Stimulated activated CD8-positive, alpha-beta memory T cell treated with anti-CD3 and anti-CD28 coated beads, Interleukin-7, amount 100 ng/mL, for 4 hours (primary cell): ENCODE measurements around the gene RALGPS2.
"Not testable (repeated sequence)": the region's sequence is repeated elsewhere in the genome, so short reads cannot be mapped to it uniquely, and the experiment has no call there.

Experiments used
- DNase-seq, 2 donors: peaks; one replicate each; pipeline ENCODE4 v3.0.0-alpha.2; 2020; ENCODE audit warnings: low read depth in 2 of 2

Gene RALGPS2

GRCh38 chr1:178942285-178943198 lies 217.5 kb downstream of the RALGPS2 start:
- DNase-seq, result no peak

GRCh38 chr1:178944729-178945128 lies 219.7 kb downstream of the RALGPS2 start:
- no peak for DNase-seq

GRCh38 chr1:178945763-178946266 lies 220.8 kb downstream of the RALGPS2 start:
- no peak for DNase-seq

- no peak for DNase-seq
Measured at GRCh38 chr1:178946416-178946815, 221.4 kb downstream of the RALGPS2 start.

- DNase-seq, result no peak
Measured at GRCh38 chr1:178946855-178947676, 222.0 kb downstream of the RALGPS2 start.

GRCh38 chr1:178947677-178947981 lies 222.6 kb downstream of the RALGPS2 start:
- no peak for DNase-seq

GRCh38 chr1:178948676-178949075 lies 223.6 kb downstream of the RALGPS2 start:
- no peak for DNase-seq

GRCh38 chr1:178949866-178950265 lies 224.8 kb downstream of the RALGPS2 start:
- not testable (repeated sequence) for DNase-seq

- no peak for DNase-seq
Measured at GRCh38 chr1:178951600-178951999, 226.6 kb downstream of the RALGPS2 start.

GRCh38 chr1:178953034-178953433 lies 228.0 kb downstream of the RALGPS2 start:
- DNase-seq, result no peak

GRCh38 chr1:178953538-178954324 lies 228.7 kb downstream of the RALGPS2 start:
- no peak for DNase-seq

GRCh38 chr1:178954325-178954690 lies 229.3 kb downstream of the RALGPS2 start:
- no peak for DNase-seq

- DNase-seq, result no peak
Measured at GRCh38 chr1:178954937-178955336, 229.9 kb downstream of the RALGPS2 start.

GRCh38 chr1:178955391-178955954 lies 230.4 kb downstream of the RALGPS2 start:
- DNase-seq, result no peak

- DNase-seq, result no peak
Measured at GRCh38 chr1:178958491-178958890, 233.4 kb downstream of the RALGPS2 start.

- no peak for DNase-seq
Measured at GRCh38 chr1:178959543-178960460, 234.8 kb downstream of the RALGPS2 start.

GRCh38 chr1:178960482-178961240 lies 235.6 kb downstream of the RALGPS2 start:
- DNase-seq, result no peak

- no peak for DNase-seq
Measured at GRCh38 chr1:178961331-178961730, 236.3 kb downstream of the RALGPS2 start.

GRCh38 chr1:178961868-178962267 lies 236.8 kb downstream of the RALGPS2 start:
- DNase-seq, result no peak
